Measurements from ENCODE around the gene AGXT.

Gene AGXT

GRCh38 chr2:240852671-240853314 is 15.8 kb upstream of the AGXT start:
- TF ChIP-seq CTCF (IDR thresholded peaks at IDR 0.05; ENCODE audit: low read depth, low read length) = no peak
- DNase-seq (ENCODE audit: low read depth in 2 of 2) = no peak
- no peak overlapping the region for H3K4me3 ChIP-seq (replicated peaks in 1 of 2; ENCODE audit: low read depth in 2 of 2, low read length in 2 of 2)

- TF ChIP-seq CTCF (IDR thresholded peaks at IDR 0.05; ENCODE audit: low read depth, low read length) = no peak
- H3K4me3 ChIP-seq (replicated peaks in 1 of 2; ENCODE audit: low read depth in 2 of 2, low read length in 2 of 2) = no peak overlapping the region
- no peak for DNase-seq (ENCODE audit: low read depth in 2 of 2)
Measured at GRCh38 chr2:240855670-240856069, 13.0 kb upstream of the AGXT start.

GRCh38 chr2:240856151-240856980 is 12.3 kb upstream of the AGXT start:
- no peak overlapping the region for H3K4me3 ChIP-seq (replicated peaks in 1 of 2; ENCODE audit: low read depth in 2 of 2, low read length in 2 of 2)
- TF ChIP-seq CTCF (IDR thresholded peaks at IDR 0.05; ENCODE audit: low read depth, low read length) = peak; percentile 32

GRCh38 chr2:240857039-240858008 is 11.3 kb upstream of the AGXT start:
- DNase-seq (ENCODE audit: low read depth in 2 of 2) = no peak
- TF ChIP-seq CTCF (IDR thresholded peaks at IDR 0.05; ENCODE audit: low read depth, low read length) = no peak
- no peak overlapping the region for H3K4me3 ChIP-seq (replicated peaks in 1 of 2; ENCODE audit: low read depth in 2 of 2, low read length in 2 of 2)

More at GRCh38 chr2:240856151-240856980, 12.3 kb upstream of the AGXT start:
- no peak for DNase-seq (ENCODE audit: low read depth in 2 of 2)

GRCh38 chr2:240858321-240858720 is 10.3 kb upstream of the AGXT start:
- TF ChIP-seq CTCF (IDR thresholded peaks at IDR 0.05; ENCODE audit: low read depth, low read length) = no peak
- no peak for DNase-seq (ENCODE audit: low read depth in 2 of 2)
- no peak overlapping the region for H3K4me3 ChIP-seq (replicated peaks in 1 of 2; ENCODE audit: low read depth in 2 of 2, low read length in 2 of 2)

GRCh38 chr2:240858871-240859270 is 9.8 kb upstream of the AGXT start:
- H3K4me3 ChIP-seq (replicated peaks in 1 of 2; ENCODE audit: low read depth in 2 of 2, low read length in 2 of 2) = no peak overlapping the region
- TF ChIP-seq CTCF (IDR thresholded peaks at IDR 0.05; ENCODE audit: low read depth, low read length) = no peak
- DNase-seq (ENCODE audit: low read depth in 2 of 2) = no peak
